A549 (cell line): ENCODE data around the gene FOXP3. TPM values are rescaled to one million over a fixed set of nuclear protein-coding genes. Genes with fewer than 3 reads are reported as not detected.

ENCODE experiments used
- ATAC-seq, 2 experiments: fragments of 200-7000 bp in 1 of 2; fragments of >200 bp in 1 of 2; cut with Nextera tagmentation in 1 of 2; cut with Tn5 transposase in 1 of 2; 3 replicates each; pipeline versions ENCODE4 v1.8.0 to v1.9.1; 2018 to 2020; ENCODE audit warnings: mild to moderate bottlenecking in 1 of 2, moderate library complexity in 1 of 2
- CTCF ChIA-PET: fragments of 300-600 bp; sonication (Branson Sonifier 250); formaldehyde crosslinking; extraction: SDS; loops from one replicate; lab custom pipeline; 2021; ENCODE audit warnings: antibody characterized with exemption, inconsistent platforms; lab: Yijun Ruan, JAX
- POLR2A ChIA-PET: fragments of 350-600 bp; formaldehyde crosslinking; extraction: SDS; loops from one replicate; lab custom pipeline; 2021; ENCODE audit warnings: antibody characterized with exemption, inconsistent platforms; lab: Yijun Ruan, JAX
- DNase-seq, 2 experiments: peaks; one replicate each; pipeline versions ENCODE4 v3.0.0 to v3.0.0-alpha.2; 2011 to 2016; ENCODE audit warnings: low read depth in 1 of 2, low spot score in 1 of 2
- FAIRE-seq: peaks from 2 replicates; lab custom pipeline; 2011; peaks lifted over from hg19 to GRCh38; lab: Jason Lieb, UNC
- H3K27ac ChIP-seq, 2 experiments: fragments of >200 bp; sonication (Bioruptor Twin); formaldehyde crosslinking; 3 replicates each; pipeline ENCODE4 v1.5.1; 2016 to 2017
- H3K4me1 ChIP-seq: fragments of >200 bp; sonication (Bioruptor Twin); formaldehyde crosslinking; 3 replicates; pipeline ENCODE4 v1.6.1; 2016
- H3K4me2 ChIP-seq: fragments of >200 bp; sonication (Bioruptor Twin); formaldehyde crosslinking; 3 replicates; pipeline ENCODE4 v1.6.1; 2016
- H3K4me3 ChIP-seq: fragments of >200 bp; sonication (Bioruptor Twin); formaldehyde crosslinking; 3 replicates; pipeline ENCODE4 v1.5.1; 2016
- H3K9me3 ChIP-seq: fragments of >200 bp; sonication (Bioruptor Twin); formaldehyde crosslinking; 3 replicates; pipeline ENCODE4 v1.6.1; 2016
- CBX2 ChIP-seq: fragments of 200-600 bp; sonication (generic); IDR thresholded peaks from 2 replicates; pipeline ENCODE4 v1.6.1; 2016; ENCODE audit warnings: low read depth, mild to moderate bottlenecking, borderline replicate concordance
- CEBPB ChIP-seq, 2 experiments: fragments of >200 bp in 1 of 2; sonication (Bioruptor Twin) in 1 of 2; formaldehyde crosslinking in 1 of 2; IDR thresholded peaks; 2 replicates each; pipeline ENCODE4 v1.6.1; 2012 to 2016
- CHD2 ChIP-seq: fragments of 150-350 bp; IDR thresholded peaks from 2 replicates; pipeline ENCODE4 v1.6.1; 2014; ENCODE audit warnings: low read length; ENCODE audit not compliant: partially characterized antibody
- ESRRA ChIP-seq: fragments of 150-350 bp; IDR thresholded peaks from 2 replicates; pipeline ENCODE4 v1.6.1; 2014; ENCODE audit warnings: mild to moderate bottlenecking, low read length, borderline replicate concordance
- FOSB ChIP-seq: fragments of 250-450 bp; sonication (Bioruptor Pico); IDR thresholded peaks from 2 replicates; pipeline ENCODE4 v1.5.0; 2020; ENCODE audit warnings: mild to moderate bottlenecking, moderate library complexity
- HES2 ChIP-seq: fragments of >200 bp; sonication (Bioruptor Twin); formaldehyde crosslinking; IDR thresholded peaks from 2 replicates; pipeline ENCODE4 v1.6.1; 2016
- JUNB ChIP-seq: fragments of >200 bp; sonication (Bioruptor Twin); formaldehyde crosslinking; IDR thresholded peaks from 2 replicates; pipeline ENCODE4 v1.6.1; 2016
- MAFK ChIP-seq: fragments of 450-650 bp; IDR thresholded peaks from 2 replicates; pipeline ENCODE4 v1.6.1; 2014; ENCODE audit not compliant: partially characterized antibody
- MAX ChIP-seq: IDR thresholded peaks from 2 replicates; pipeline ENCODE4 v1.6.1; 2012
- MAZ ChIP-seq: fragments of 150-350 bp; IDR thresholded peaks from 2 replicates; pipeline ENCODE4 v1.6.1; 2014; ENCODE audit warnings: antibody characterized with exemption, low read depth, low read length, borderline replicate concordance
- MYC ChIP-seq: IDR thresholded peaks from 2 replicates; pipeline ENCODE4 v1.6.1; 2012; ENCODE audit warnings: mild to moderate bottlenecking, inconsistent platforms, low read length, improper control_type of control experiment, borderline replicate concordance
- NPAS2 ChIP-seq: fragments of 250-450 bp; sonication (Bioruptor Pico); IDR thresholded peaks from 2 replicates; pipeline ENCODE4 v1.8.0; 2022; ENCODE audit warnings: mild to moderate bottlenecking, moderate library complexity, borderline replicate concordance
- PHF8 ChIP-seq: fragments of 200-600 bp; sonication (generic); IDR thresholded peaks from 2 replicates; pipeline ENCODE4 v1.6.1; 2016; ENCODE audit warnings: low read depth, mild to moderate bottlenecking, antibody characterized with exemption, moderate library complexity, borderline replicate concordance
- RCOR1 ChIP-seq: fragments of 150-350 bp; IDR thresholded peaks from 2 replicates; pipeline ENCODE4 v1.6.1; 2014; ENCODE audit warnings: antibody characterized with exemption, low read length, low read depth
- RNF2 ChIP-seq: fragments of 200-600 bp; sonication (generic); IDR thresholded peaks from 2 replicates; pipeline ENCODE4 v1.6.1; 2016; ENCODE audit warnings: low read depth, mild to moderate bottlenecking, antibody characterized with exemption, moderate library complexity, borderline replicate concordance
- SMC3 ChIP-seq: fragments of >200 bp; sonication (Bioruptor Twin); formaldehyde crosslinking; IDR thresholded peaks from 3 replicates; pipeline ENCODE4 v1.6.1; 2018; ENCODE audit warnings: inconsistent platforms
- TFCP2L1 ChIP-seq: fragments of 250-450 bp; sonication (Bioruptor Pico); IDR thresholded peaks from 2 replicates; pipeline ENCODE4 v1.5.0; 2021; ENCODE audit warnings: mild to moderate bottlenecking
- ZC3H11A ChIP-seq: fragments of 450-650 bp; IDR thresholded peaks from 2 replicates; pipeline ENCODE4 v1.6.1; 2014; ENCODE audit warnings: antibody characterized with exemption, mild to moderate bottlenecking
- WGBS: methylation state at CpG from one replicate; pipeline ENCODE4 v1.1.6; 2017; ENCODE audit errors: missing lambda C conversion rate; 5-methylcytosine and 5-hydroxymethylcytosine counted together
- polyA minus RNA-seq: library from RNA; depleted of rRNA, polyadenylated mRNA; stranded (reverse); fragments of >200 nt; gene quantifications from 2 replicates; pipeline ENCODE4 v1.2.3, GENCODE V29; 2011; rRNA and poly(A)+ RNA removed
- polyA plus RNA-seq, 4 experiments: library from polyadenylated mRNA; depleted of rRNA in 3 of 4; stranded (reverse); fragments of >200 nt; fragmentation: RNase III in 1 of 4; extraction: RNeasy Plus Mini Kit Qiagen cat#74134 plus additional on column Dnase treatment in 1 of 4; gene quantifications; 2 replicates in 3 of 4; 3 replicates in 1 of 4; pipeline ENCODE4 v1.2.3, GENCODE V29; 2011 to 2017
- TF ChIP-seq, protein P1 (sequence below): fragments of >200 bp; sonication (Bioruptor Twin); formaldehyde crosslinking; IDR thresholded peaks from 3 replicates; pipeline ENCODE4 v1.6.1; 2016
- TF ChIP-seq, protein P2 (sequence below): fragments of 150-350 bp; IDR thresholded peaks from 2 replicates; pipeline ENCODE4 v1.6.1; 2014; ENCODE audit warnings: low read depth, mild to moderate bottlenecking, low read length

FOXP3 gene, protein sequence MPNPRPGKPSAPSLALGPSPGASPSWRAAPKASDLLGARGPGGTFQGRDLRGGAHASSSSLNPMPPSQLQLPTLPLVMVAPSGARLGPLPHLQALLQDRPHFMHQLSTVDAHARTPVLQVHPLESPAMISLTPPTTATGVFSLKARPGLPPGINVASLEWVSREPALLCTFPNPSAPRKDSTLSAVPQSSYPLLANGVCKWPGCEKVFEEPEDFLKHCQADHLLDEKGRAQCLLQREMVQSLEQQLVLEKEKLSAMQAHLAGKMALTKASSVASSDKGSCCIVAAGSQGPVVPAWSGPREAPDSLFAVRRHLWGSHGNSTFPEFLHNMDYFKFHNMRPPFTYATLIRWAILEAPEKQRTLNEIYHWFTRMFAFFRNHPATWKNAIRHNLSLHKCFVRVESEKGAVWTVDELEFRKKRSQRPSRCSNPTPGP
- polyA plus RNA-seq (2011; rRNA removed) (0.13 and 0.21 TPM in 2 replicates), polyA plus RNA-seq (2017; fragmentation: RNase III; extraction: RNeasy Plus Mini Kit Qiagen cat#74134 plus additional on column Dnase treatment) (0.04 to 0.13 TPM (median 0.13 TPM) in 3 replicates), polyA minus RNA-seq (0.12 and 0.29 TPM in 2 replicates)
- polyA plus RNA-seq (2012; cell fraction: cytosol; rRNA removed), result 0.05 and 0.12 TPM in 2 replicates
- polyA plus RNA-seq (2012; cell fraction: nucleus; rRNA removed), result 0.07 and 0.11 TPM in 2 replicates

DNA sequence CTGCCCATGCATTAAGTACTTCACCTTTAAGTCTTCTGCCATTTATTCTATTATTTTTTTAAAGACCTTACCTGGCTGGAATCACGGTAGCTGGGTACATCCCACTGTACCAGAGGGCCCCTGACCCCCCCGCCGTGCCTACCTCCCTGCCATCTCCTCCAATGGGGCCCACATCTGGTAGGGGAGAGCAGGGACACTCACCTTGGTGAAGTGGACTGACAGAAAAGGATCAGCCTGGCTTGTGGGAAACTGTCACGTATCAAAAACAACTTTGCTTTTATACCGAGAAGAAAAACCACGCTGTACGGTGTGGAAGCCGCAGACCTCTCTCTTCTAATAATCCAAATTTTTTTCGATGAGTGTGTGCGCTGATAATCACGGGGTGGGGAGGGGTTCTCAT lies at the start of gene FOXP3:
Gene FOXP3 (minus strand): TSS at position 251 of the 400 bp plus-strand sequence. CDS start 6,205 bp downstream, outside the sequence.
- POLR2A ChIA-PET, result no interaction called here
- WGBS, result 75% methylated on average over 11 of the region's 11 CpGs
- H3K27ac ChIP-seq, result no peak within 1 kb of the TSS
- FAIRE-seq, result no peak
- no peaks in the 10 kb centered on the region for H3K9me3 ChIP-seq
- DNase-seq, result no peak
- CTCF ChIA-PET, result no interaction called here
- TF ChIP-seq, protein P1, sequence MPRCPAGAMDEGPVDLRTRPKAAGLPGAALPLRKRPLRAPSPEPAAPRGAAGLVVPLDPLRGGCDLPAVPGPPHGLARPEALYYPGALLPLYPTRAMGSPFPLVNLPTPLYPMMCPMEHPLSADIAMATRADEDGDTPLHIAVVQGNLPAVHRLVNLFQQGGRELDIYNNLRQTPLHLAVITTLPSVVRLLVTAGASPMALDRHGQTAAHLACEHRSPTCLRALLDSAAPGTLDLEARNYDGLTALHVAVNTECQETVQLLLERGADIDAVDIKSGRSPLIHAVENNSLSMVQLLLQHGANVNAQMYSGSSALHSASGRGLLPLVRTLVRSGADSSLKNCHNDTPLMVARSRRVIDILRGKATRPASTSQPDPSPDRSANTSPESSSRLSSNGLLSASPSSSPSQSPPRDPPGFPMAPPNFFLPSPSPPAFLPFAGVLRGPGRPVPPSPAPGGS, result no peak
- no peak for ATAC-seq
- H3K4me2 ChIP-seq, result no peak within 1 kb of the TSS
- H3K4me3 ChIP-seq, result no peak within 1 kb of the TSS
- H3K4me1 ChIP-seq, result 0 out of 3 replicates have a peak, but pooled peaks cover 6% of the 10 kb centered on the region

GRCh38 chrX:49312176-49312575 lies 47.7 kb upstream of the FOXP3 start:
- no peaks in the 10 kb centered on the region for H3K9me3 ChIP-seq
- 17% methylated on average over 2 of the region's 2 CpGs for WGBS
- CTCF ChIA-PET, result no interaction called here
- TF ChIP-seq RNF2, result no peak
- no peak for TF ChIP-seq NPAS2 (CRISPR knock-in tag)
- no peak for TF ChIP-seq ESRRA
- TF ChIP-seq HES2, result no peak
- TF ChIP-seq MYC, result no peak
- TF ChIP-seq CEBPB (IDR thresholded peaks at IDR 0.05), result no peak
- TF ChIP-seq CHD2, result no peak
- TF ChIP-seq SMC3, result no peak
- TF ChIP-seq MAFK, result no peak
- TF ChIP-seq, protein P2, sequence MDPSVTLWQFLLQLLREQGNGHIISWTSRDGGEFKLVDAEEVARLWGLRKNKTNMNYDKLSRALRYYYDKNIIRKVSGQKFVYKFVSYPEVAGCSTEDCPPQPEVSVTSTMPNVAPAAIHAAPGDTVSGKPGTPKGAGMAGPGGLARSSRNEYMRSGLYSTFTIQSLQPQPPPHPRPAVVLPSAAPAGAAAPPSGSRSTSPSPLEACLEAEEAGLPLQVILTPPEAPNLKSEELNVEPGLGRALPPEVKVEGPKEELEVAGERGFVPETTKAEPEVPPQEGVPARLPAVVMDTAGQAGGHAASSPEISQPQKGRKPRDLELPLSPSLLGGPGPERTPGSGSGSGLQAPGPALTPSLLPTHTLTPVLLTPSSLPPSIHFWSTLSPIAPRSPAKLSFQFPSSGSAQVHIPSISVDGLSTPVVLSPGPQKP, result no peak
- TF ChIP-seq ZC3H11A, result no peak
- TF ChIP-seq MAZ, result no peak
- TF ChIP-seq TFCP2L1 (CRISPR knock-in tag), result no peak
- TF ChIP-seq PHF8, result no peak
- no peak for TF ChIP-seq MAX
- no peak for TF ChIP-seq CBX2
- TF ChIP-seq, protein P1, result no peak
- no peak for TF ChIP-seq RCOR1
- TF ChIP-seq FOSB (CRISPR knock-in tag), result no peak
- no peak for TF ChIP-seq JUNB
- TF ChIP-seq, all 56 proteins: peak for 0
- H3K27ac ChIP-seq, result no peak overlapping the region
- DNase-seq (no peak), FAIRE-seq (no peak), ATAC-seq (no peak)
- H3K4me3 ChIP-seq, result no peak overlapping the region
- no peaks in the 10 kb centered on the region for H3K4me1 ChIP-seq
- H3K4me2 ChIP-seq, result no peak overlapping the region
- POLR2A ChIA-PET, result no interaction called here
